Stimulated activated CD4-positive, alpha-beta T cell treated with anti-CD3 and anti-CD28 coated beads, TNF-alpha, amount 100 ng/mL, for 1 hour (primary cell): ENCODE measurements around the gene N4BP2L1.

Experiments
- DNase-seq, 3 donors: peaks; one replicate each; pipeline ENCODE4 v3.0.0-alpha.2; 2020; ENCODE audit warnings: low read depth in 3 of 3, low spot score in 1 of 3

N4BP2L1 gene

DNA sequence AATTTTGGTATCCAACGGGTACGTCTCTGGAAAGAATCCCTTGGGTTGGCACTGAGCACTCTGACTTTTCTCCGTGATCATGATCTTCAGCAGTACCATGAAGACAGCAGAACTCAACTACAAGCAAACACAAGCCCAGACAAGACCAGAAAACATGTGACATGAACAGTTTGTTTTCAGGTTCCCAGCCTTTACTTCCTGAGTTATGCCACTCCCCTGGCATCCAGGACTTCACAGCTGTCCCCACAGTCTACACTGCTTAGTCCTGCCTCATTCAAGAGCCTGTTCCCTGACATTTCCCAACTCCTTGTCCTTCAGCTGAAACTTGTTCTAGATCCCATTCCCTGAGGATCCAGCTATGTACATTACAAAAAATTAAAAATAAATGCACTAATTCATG, 4.9 kb upstream of the N4BP2L1 start:
- DNase-seq: no peak

DNA sequence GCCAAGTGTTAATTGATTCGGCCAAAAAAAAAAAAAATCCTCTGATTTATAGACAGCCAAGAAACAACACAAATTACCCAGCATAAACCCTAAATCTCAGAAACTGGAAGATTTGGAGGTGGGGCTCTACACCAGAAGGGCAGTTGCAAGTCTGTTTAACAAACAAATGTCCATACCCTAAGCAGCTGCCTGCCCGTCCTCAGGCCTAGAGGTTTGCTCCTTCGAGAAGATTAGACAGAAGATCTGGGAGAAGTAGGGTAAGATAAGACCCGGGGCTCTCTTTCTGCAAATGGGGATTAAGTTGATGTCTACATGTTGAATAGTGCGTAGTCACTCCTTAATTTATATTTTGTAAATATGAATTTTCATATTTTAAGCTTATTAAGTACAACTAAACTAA, 3.4 kb upstream of the N4BP2L1 start:
- no peak for DNase-seq

DNA sequence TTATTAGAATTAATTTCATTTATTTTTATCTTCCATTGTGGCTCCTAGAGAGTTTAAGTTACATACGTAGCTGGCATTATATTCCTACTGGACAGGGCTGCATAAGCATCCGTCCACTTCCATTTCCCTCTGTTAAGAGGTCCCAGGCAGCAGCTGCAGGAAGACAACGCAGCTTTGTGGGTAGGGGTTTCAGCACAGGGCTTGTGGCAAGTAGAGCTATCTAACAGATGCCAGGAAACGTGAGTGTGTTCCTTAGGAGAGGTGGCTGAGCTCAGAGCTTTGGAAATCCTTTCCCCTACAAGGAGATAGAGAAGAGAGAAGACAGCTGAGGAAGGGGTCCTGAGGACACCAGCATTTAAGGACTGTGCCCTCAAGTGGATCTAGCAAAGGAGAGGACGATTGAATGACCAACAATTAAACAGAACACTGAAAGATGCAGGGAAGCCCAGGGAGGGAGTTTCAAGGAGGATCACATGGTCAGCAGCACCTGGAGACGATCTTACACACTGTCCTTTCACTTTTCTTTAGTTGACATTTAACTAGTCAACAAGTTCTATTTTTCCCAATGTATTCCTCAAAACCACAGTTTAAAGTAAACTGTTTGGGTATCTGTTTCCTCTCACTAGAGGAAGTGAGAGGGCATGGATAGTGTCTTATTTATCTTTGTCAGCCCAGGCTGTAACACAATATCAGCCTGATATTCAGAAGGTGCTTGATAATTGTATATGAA, 2.3 kb upstream of the N4BP2L1 start:
- DNase-seq: no peak

DNA sequence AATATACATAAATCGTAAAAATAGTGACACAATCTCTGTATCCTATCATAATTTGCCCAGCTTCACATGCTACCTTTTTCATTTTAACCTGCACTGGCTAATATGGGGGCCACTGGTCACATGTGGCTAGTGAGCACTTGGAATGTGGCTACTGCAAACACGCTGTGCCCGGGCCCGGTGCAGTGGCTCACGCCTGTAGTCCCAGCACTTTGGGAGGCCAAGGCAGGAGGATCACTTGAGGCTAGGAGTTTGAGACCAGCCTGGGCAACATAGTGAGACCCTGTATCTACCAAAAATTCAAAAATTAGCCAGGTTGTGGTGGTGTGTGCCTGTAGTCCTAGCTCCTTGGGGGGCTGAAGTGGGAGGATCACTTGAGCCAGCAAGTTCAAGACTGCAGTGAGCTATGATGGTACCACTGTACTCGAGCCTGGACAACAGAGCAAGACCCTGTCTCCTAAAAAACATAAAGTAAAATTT, 1.5 kb upstream of the N4BP2L1 start:
- no peak for DNase-seq

DNA sequence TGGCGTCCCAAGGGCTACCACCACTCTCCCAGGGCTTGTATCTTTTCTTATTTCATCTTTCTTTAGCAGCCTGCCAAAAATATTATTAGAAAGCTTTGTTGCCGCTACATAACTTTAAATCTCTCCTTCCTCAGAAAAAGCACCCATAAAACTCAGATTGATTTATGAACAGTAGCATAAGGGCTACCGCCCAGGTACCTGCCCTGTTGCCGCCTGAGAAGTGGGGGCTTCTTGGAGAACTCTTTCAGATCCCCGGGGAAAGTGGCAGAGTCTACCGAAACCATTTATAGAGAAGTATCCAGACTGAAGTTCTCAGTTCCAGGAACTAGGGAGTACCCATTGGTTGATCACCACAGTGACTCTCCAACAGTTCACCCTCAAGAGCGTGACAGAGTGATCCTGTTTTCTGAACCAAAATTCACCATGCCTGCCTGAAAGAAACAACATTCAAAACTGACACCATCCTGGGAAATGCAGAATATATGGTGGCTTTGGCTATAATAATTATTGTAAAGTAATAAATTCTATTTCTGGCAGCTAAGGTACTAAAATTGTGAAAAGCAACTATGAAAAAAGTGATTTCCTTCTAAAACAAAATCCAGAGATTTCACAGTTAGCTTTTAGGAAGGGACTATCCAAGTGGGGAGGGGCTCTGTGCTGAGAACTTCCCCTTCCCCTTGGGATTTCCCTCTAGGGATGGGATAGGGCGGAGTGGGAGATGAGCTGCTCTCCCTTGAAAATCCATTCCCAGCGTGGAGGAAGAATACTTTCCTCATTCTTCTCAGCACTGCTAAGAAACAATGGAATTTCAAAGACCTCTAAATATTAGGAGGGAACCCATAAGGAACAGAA, 877 bp upstream of the N4BP2L1 start:
- DNase-seq: no peak

DNA sequence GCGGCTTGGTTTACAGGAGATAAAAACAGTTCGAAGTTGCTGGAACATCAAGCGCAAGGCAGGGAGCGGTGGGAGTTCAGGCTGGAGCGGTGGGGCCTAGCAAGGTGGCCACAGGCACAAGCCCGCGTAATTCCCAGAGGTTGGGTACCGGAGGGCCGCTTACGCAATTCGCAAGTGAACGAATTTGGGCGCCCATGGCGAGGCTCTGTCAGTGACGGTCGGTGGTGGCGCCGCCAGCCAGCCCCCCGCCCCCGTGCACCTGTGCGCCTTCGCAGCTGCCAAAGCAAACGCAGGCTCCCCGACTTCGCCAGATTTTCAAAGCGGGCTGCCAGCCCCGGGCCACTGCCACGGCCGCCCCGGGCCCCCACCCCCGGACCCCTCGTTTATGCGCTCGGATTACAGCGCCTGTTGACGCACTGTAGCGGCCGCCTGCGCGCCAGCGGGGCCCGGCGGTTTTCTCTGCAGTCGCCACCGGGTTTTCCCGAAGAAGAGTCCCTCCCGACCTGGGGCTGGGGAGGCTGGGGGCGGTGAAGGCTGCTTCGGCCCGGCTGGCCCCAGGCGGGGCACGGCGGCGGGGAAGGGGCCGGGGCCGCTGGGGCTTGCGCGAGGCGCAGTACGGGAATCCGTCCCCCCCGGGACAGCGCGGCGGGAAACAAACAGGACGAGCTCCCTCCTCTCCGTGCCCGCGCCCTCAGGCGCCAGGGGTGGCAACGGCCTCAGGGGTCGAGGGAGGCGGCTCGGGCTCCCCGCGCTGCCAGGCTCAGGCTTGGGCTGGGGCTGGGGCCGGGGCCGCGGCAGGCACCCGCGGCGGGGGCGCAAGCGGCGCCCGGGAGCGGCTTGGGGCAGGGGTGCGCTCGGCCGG, 709 bp downstream of the N4BP2L1 start:
- peak in 1 of 3 donors; percentile 39 for DNase-seq

DNA sequence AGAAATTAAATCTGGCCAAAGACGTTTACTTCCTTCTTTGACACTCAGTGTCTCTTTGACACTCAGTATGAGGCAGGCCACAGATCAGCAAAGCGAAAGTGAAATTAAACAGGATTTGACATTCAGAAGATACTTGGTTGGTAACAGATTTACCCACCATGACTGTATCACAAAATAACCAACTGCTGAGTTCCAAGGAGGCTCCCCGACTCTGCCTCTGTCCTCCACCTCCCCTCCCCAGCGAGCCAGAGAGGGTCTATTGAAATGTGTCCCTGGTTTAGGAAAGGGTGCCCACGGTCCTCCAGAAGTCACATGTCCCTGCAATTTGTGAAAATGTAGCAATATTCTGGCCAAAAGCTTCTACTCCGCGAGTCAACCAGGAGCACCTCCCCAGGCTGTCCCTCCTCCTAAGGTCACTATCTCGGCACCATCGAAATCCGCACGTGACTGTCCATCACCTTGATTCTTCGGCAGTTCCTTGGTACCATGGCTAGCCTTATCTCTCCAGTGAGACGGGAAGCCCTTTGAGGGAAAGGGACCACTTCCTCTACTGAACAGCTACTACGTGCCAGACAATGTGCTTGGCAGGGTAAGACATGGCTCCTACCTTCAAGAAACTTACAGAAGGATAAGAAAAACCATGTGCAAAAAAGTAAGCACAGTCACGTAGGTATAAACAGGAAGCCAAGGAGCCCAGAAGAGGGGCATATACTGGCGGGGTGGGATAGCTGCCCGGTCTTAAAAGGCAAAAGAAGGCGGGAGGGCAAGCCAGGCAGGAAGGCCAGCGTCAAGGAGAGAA, 1.5 kb downstream of the N4BP2L1 start:
- no peak for DNase-seq

DNA sequence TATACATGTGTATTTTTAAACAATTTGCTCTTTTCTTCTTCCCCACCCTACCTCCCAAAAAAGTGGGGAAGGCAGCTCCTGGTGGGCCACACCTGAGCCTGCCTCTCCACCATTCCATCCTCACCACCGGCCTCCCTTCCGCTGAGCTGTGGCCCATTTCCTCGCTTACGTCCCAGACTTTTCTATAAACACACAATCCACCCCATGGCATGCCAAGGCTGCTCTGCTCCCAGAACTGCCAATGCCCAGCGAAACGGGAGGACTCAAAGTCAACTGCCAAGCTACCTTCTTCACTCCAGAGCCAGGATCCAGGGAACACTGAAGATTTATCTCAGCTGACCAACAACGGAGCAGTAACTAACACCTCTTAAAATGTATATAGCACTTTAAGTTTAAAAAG, 2.8 kb downstream of the N4BP2L1 start:
- DNase-seq: no peak

DNA sequence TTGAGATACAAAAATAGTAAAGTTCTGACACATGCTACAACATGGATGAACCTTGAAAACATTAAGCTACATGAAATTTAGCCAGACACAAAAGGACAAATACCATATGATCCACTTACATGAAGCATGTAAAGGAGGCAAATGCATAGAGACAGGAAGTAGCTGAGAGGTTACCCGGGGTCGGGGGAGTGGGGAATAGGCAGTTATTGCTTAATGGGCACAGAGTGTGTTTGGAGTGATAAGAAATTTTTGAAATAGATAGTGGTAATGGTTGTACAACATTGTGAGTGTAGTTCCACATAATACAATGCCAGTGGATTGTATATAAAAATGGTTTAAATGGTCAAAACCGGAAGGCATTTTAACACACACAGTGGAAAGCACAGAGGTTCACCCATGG, 4.3 kb downstream of the N4BP2L1 start:
- DNase-seq: no peak

DNA sequence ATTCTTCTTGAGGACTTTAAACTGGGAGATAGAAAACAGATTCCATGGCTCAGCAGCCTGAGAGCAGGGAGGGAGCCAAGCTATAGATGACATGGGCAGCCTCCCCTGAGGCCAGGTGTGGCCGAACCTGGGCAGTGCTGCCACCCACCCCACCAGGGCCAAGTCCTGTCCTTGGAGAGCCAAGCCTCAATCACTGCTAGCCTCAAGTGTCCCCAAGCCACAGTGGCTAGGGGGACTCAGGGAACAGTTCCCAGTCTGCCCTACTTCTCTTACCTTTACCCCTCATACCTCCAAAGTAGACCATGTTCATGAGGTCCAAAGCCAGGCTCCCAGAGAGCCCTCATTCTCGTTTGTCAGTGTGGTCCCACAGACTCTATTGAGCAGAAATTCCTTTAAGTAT, 8.1 kb downstream of the N4BP2L1 start:
- no peak for DNase-seq

DNA sequence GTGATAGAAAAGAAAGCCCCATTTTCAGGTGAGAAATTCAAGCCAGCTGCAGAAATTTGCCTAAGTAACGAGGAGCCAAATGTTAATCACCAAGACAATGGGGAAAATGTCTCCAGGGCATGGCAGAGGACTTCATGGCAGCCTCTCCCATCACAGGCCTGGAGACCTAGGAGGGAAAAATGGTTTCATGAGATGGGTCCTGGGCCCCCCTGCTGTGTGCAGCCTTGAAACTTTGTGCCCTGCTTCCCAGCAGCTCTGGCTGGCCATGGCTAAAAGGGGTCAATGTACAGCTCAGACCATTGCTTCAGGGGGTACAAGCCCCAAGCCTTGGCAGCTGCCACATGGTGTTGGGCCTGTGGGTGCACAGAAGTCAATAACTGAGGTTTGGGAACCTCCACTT, 9.9 kb downstream of the N4BP2L1 start:
- no peak for DNase-seq

DNA sequence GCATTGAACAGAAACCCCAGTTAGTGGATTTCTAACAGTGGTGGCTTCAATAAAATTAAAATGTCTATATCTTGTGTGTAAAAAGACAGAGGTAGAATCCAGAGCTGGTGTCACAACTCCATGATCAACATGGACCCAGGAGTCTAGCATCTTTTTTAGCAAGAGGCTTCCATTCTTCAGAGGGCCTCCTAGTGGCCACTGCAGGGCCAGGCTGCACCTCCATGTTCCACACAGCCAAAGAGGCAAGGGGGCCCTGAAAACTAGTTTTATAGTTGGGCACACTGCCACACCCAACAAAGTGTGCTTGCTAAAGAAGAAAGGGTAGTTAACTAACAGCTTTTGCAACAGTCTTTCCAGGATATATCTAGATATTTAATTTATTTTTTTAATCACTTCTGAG, 12.9 kb downstream of the N4BP2L1 start:
- DNase-seq: no peak

DNA sequence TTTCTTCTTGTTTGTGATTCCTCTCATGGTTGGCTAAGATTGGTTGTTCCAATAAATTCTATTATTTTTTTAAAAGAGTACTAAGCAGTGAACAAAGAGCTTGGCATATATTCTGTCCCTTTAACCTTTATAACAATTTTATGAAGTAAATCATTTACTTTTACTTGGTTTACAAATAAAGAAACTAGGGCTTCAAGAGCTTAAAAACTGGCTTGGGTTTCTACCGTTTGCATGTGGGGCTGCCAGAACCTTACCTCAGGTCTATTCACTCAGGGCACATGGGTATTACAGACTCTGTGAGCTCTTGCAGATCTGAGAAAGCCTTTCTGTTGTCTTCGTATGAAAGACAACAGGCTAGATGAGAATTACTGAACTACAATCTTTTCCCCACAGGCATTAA, 13.3 kb downstream of the N4BP2L1 start:
- no peak for DNase-seq

DNA sequence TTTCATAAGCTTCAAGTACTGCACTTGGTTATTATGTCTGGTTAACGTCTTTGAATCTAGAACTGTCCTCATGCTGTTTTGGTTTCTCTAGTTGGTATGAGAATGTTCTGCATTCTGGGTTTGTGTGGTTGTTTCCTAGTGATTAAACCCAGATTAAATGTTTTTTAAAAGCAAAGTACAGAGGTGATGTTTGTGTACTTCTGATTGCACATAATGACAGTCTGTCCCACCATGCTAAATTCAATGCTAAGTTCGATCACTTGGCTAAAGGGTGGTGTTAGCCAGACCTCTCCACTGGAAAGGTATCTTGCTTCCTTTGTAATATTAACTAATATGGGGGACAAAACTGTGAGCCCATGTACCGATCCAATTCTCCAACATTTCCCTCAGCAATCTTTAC, 14.6 kb downstream of the N4BP2L1 start:
- no peak for DNase-seq

DNA sequence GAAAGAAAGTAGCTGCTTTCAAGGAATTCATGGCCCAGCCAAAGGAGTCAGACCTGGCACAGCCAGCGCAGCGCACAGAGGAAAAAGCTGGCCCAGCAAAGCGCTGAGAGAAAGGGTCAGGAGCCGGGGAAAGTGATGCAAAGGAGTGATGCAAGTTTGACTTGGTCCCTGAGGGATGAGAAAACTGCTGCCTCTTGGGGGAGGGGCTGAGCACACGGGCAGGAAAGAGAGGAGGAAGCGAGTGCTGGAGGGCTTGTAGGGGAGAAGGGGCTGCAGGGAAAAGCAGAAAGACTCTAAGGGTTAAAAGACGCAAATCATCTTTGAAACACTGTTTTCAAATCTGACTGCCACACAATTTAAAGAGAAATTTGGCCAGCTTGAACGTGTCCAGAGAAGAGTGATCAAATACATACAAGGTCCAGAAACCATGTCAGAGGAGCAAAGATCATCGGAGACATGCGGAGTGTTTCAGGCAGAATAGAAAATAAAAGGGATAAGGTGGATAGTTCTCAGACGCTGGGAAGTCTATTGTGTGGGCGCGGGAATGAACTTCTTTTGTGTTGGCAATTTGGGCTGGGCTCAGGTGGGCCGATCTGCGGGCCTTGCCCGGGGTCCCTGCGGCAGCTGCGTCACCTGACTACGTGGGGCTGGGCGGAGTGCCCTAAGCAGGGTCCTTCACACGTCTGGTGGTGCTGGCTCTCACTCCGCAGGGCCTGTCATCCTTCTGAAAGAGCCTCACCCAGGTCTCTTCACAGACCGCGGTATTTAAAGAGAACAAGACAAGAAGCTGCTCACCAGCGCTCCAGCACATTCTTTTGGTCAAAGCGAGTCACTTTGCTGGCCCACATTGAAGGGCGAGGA, 18.1 kb downstream of the N4BP2L1 start:
- no peak for DNase-seq

DNA sequence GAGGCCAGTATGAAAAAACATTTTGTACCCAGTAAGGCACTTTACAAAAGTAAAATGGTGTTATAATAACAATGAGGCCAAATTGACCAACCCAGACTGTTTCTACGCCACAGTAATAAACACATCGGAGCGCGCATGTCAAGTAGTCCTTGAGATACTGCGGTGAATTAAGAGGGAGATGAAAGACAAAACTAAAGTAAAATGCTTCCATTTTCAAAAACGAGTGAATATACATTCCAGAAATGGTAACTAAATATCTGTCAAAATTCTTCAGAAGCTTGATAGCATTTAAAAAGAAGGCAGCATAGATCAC, 19.0 kb downstream of the N4BP2L1 start:
- DNase-seq: no peak

DNA sequence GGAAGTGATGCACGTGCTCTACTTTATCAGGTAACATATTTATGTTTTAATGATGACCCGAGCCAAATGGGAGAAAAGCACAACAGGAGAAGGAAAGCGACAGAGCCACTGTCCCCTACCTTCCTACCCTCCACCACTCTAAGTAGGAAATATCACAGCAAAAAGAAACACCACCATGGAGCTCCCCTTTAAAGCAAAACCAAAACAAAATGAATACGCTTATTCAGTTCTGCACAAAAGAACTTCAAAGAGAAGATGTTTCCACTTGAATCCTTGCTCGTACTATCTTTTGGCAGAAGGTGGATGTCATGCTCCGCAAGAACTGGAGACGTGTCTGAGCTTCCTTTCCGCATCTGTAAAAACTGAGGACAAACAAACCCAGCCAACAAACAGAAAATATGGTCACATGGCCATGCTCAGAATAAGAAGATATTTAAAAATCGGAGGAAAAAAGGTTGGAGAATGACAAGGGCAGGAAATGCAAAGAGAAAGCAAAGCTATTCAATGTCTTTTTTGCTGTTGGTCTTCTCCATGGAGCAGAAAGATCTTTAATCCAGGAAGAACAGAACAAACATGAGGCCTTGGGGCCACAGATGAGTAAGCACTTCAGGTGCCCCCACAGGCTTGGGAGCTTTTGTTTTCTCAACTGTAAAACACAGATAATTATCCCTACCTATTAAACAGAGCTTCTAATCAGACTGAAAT, 19.5 kb downstream of the N4BP2L1 start:
- no peak for DNase-seq

DNA sequence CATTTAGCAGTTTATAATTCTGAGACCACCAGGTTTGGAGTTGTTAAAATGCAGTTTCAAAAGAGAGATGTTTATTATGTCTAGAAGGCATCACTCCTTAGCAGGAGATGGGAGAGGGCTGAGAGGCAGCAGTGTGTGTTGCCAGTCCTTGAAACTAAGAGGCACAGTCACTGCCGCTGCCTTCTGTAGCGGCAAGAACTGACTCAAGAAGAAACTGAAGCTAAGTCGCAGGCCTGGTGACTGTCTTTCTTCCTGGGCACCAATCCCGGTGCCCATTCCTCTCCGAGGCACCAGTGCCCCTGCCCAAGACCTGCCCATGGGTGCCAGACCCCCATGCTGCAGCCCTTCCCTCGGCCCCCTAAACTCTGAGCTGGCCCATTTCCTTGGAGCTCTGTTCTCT, 20.1 kb downstream of the N4BP2L1 start:
- no peak for DNase-seq

DNA sequence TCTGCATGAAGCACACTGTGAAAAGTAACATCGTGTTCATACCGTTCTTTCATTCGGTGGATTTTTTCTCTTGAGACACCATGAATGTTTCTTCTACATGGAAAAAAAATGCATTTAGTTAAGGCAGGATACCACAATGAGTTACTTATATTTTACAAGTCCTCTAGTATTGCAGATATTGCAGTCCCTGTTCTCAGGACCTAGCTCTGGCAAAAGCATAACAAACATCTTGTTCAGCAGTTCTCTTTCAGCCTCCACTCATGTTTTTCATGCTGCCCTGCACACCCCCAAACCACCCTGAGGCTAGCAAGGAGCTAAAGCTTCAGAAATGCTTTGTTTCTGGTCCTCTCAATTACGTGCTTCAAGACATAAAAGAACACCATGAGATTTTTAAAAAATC, 24.8 kb downstream of the N4BP2L1 start:
- DNase-seq: no peak
